ENCODE results near the gene DSCAM.

Gene DSCAM

GRCh38 chr21:40717028-40717427 is 129.9 kb downstream of the DSCAM start:
- DNase-seq (ENCODE audit: low read depth in 2 of 3, low spot score in 1 of 3), result no peak

GRCh38 chr21:40714536-40714935 is 132.4 kb downstream of the DSCAM start:
- DNase-seq (ENCODE audit: low read depth in 2 of 3, low spot score in 1 of 3), result no peak

- no peak for DNase-seq (ENCODE audit: low read depth in 2 of 3, low spot score in 1 of 3)
Observed at GRCh38 chr21:40707656-40708244, 139.2 kb downstream of the DSCAM start.

- DNase-seq (ENCODE audit: low read depth in 2 of 3, low spot score in 1 of 3), result no peak
Observed at GRCh38 chr21:40706806-40707655, 139.9 kb downstream of the DSCAM start.

GRCh38 chr21:40706176-40706575 is 140.8 kb downstream of the DSCAM start:
- DNase-seq (ENCODE audit: low read depth in 2 of 3, low spot score in 1 of 3), result no peak

- no peak for DNase-seq (ENCODE audit: low read depth in 2 of 3, low spot score in 1 of 3)
Observed at GRCh38 chr21:40704141-40704540, 142.8 kb downstream of the DSCAM start.

- no peak for DNase-seq (ENCODE audit: low read depth in 2 of 3, low spot score in 1 of 3)
Observed at GRCh38 chr21:40699366-40699765, 147.6 kb downstream of the DSCAM start.

- no peak for DNase-seq (ENCODE audit: low read depth in 2 of 3, low spot score in 1 of 3)
Observed at GRCh38 chr21:40696246-40696645, 150.7 kb downstream of the DSCAM start.

GRCh38 chr21:40689840-40690360 is 157.1 kb downstream of the DSCAM start:
- no peak for DNase-seq (ENCODE audit: low read depth in 2 of 3, low spot score in 1 of 3)

GRCh38 chr21:40689217-40689616 is 157.7 kb downstream of the DSCAM start:
- no peak for DNase-seq (ENCODE audit: low read depth in 2 of 3, low spot score in 1 of 3)

- no peak for DNase-seq (ENCODE audit: low read depth in 2 of 3, low spot score in 1 of 3)
Observed at GRCh38 chr21:40688106-40688864, 158.7 kb downstream of the DSCAM start.

GRCh38 chr21:40687625-40688024 is 159.3 kb downstream of the DSCAM start:
- no peak for DNase-seq (ENCODE audit: low read depth in 2 of 3, low spot score in 1 of 3)

GRCh38 chr21:40686526-40686925 is 160.4 kb downstream of the DSCAM start:
- no peak for DNase-seq (ENCODE audit: low read depth in 2 of 3, low spot score in 1 of 3)

GRCh38 chr21:40685141-40685540 is 161.8 kb downstream of the DSCAM start:
- no peak for DNase-seq (ENCODE audit: low read depth in 2 of 3, low spot score in 1 of 3)

GRCh38 chr21:40684726-40685125 is 162.2 kb downstream of the DSCAM start:
- DNase-seq (ENCODE audit: low read depth in 2 of 3, low spot score in 1 of 3), result no peak

GRCh38 chr21:40683349-40683748 is 163.6 kb downstream of the DSCAM start:
- DNase-seq (ENCODE audit: low read depth in 2 of 3, low spot score in 1 of 3), result no peak

GRCh38 chr21:40681164-40681859 is 165.6 kb downstream of the DSCAM start:
- no peak for DNase-seq (ENCODE audit: low read depth in 2 of 3, low spot score in 1 of 3)

GRCh38 chr21:40680311-40680710 is 166.6 kb downstream of the DSCAM start:
- no peak for DNase-seq (ENCODE audit: low read depth in 2 of 3, low spot score in 1 of 3)

- DNase-seq (ENCODE audit: low read depth in 2 of 3, low spot score in 1 of 3), result no peak
Observed at GRCh38 chr21:40678681-40679284, 168.2 kb downstream of the DSCAM start.

- DNase-seq (ENCODE audit: low read depth in 2 of 3, low spot score in 1 of 3), result no peak
Observed at GRCh38 chr21:40675017-40675416, 171.9 kb downstream of the DSCAM start.

- no peak for DNase-seq (ENCODE audit: low read depth in 2 of 3, low spot score in 1 of 3)
Observed at GRCh38 chr21:40672602-40673001, 174.4 kb downstream of the DSCAM start.

Data from stimulated activated CD4-positive, alpha-beta T cell treated with anti-CD3 and anti-CD28 coated beads, Interleukin-12 subunit alpha, Interleukin-12 subunit beta, amount 100 ng/mL, for 48 hours (primary cell).